Fibroblast of skin of right biceps (primary cell): Measurements from ENCODE around the gene FGFR3.

Source experiments
- DNase-seq: peaks from one replicate; pipeline ENCODE4 v3.0.0-alpha.2; 2013

Gene FGFR3

DNA sequence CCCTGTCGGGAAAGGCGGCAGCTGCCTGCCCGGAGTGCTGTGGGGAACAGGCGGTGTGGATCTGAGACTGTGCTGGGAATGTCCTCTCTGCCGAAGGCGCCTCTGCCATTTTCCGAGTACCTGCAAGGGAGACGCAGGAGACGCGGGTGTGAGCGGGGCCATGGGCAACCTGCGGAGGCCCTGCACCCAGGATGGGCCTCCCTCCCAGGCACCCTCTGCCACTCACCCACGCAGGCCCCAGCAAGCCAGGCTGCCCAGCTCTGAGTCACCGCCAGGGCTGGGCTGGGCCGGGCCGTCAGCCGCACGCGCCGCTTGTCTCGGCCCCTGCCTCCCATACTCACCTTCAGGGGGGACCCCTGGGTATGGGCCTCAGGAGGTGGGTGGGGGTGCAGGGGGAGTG lies 3.5 kb upstream of the FGFR3 start:
- no peak for DNase-seq

DNA sequence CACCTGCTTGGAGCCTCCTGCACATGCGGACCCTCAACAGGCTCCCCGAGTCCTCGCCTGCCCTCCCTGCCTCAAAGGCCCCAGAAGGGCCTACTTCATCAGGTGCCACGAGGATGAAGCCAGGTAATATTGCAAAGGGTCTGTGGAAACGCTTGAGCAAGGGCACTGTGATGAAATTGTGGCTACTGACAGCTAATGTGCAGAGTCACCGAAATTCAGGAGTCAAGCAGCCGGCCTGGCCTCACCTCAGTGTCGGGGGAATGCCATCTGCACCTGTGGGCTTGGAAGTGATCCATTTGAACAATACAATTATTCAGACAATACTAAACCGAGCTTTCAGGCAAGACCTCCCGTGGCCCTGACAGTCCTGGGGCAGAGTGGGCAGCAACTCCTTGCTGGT lies 3.1 kb upstream of the FGFR3 start:
- DNase-seq: no peak

DNA sequence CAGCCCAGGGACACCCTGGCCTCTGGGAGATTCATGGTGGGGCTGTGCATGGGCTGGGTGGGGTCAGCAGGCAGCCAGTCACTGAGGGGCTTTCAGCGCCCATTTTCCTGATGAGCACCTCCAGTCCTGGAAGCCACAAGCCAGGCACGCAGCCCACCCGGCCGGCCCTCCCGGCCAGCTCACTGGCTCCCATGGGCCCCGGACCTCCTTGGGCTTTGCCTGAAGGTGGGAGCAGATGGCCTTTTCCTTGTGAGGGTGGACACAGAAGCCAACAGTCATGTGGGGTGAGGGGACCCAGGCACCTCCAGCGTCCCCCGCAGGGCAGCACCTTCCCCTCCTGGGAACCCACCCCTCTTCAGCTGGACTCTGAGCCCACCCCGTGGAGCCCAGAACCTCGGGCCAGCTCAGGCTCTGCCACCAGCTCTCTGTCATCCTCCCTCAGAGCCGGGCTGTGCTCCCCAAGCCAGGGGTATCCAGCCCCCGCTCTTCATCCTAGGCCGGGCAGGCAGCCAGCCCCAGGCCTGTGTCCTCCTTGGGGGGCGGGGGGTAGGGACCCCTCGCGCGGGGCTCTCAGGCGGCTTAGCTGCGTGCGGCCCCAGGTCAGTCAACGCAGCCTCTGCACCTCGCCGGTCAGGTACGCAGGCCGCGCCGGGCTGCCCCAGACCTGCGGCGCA lies 798 bp upstream of the FGFR3 start:
- no peak for DNase-seq

DNA sequence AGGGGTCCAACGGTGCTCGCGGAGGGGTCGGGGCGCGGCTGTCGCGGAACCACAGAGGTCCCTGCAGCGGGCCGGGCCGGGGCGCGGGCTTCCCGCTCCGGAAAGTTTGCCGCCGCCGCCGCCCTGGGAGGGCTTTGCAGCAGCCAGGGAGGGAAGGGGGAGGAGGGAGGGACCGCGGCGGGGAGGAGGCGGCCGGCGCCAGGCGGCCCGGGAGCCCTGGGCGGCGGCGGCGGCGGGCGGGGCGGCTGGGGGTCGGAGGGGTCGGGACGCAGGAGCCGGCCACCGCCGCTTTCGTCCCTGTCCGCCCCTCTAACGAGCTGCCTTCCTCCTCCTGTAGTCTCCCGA lies 375 bp downstream of the FGFR3 start:
- peak; percentile 42 for DNase-seq

DNA sequence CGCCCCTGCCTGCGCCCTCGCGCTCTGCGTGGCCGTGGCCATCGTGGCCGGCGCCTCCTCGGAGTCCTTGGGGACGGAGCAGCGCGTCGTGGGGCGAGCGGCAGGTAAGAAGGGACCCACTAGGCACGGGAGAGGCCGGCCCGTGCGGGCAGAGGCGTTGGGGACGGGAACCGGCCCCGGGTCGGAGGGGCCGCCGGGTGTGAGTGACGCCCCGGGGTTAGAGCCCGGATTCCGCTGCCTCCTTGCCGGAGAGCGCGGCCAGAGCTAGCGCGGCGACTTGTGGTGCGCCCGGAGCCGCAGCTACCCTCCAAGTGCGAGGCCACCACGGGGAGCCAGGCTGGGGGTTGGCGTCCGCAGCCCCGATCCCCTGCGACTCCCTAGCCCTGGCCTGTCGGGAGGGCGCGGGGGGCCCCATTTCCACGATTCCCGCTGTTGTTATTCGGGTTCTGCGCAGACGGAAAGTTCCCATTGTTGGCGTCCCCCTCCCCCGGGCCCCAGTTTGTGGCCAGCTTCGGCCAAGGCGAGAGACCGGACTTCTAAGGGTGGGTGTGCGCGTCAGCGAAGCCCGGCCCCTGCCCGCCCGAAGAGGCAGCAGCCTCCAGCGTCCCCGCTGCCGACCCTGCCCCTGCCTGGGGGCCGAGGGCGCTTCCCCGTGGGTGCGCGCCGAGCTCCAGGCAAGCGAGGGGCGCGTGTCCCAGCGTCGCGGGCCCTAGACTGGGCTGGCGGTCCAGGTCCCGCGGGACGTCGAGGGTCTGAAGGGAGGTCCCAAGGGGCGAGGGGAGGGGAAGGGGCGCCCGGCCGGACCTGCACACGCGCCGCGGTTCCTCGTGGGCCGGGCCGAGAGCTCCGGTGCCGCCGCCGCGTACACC lies 1.1 kb downstream of the FGFR3 start:
- DNase-seq: no peak

DNA sequence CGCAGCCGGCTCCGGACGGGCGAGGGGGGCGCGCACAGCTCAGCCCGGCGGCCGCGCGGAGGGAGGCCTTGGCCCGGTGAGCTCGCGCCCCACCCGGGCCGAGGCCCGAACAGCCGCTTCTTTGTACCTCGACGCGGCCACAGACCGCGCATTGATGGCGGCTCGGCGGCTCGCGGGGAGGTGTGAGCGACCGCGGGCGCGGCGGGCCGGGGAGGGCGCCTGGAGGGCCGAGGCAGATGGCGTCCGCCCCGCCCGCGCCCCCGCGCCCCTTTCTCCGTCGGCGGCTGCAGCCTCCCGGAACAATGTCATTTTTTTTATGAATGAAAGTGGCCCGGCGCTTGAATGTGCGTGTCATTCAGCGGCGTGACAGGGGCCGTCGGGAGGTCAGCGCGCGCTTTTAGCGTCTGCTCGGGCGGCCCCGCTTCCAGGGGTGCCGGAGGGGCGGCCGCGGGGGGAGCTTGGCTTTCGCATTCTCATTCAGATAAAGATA lies 1.8 kb downstream of the FGFR3 start:
- no peak for DNase-seq

- DNase-seq: no peak
Measured at GRCh38 chr4:1795299-1796195, 2.5 kb downstream of the FGFR3 start.

GRCh38 chr4:1796486-1797204 lies 3.6 kb downstream of the FGFR3 start:
- DNase-seq: no peak

DNA sequence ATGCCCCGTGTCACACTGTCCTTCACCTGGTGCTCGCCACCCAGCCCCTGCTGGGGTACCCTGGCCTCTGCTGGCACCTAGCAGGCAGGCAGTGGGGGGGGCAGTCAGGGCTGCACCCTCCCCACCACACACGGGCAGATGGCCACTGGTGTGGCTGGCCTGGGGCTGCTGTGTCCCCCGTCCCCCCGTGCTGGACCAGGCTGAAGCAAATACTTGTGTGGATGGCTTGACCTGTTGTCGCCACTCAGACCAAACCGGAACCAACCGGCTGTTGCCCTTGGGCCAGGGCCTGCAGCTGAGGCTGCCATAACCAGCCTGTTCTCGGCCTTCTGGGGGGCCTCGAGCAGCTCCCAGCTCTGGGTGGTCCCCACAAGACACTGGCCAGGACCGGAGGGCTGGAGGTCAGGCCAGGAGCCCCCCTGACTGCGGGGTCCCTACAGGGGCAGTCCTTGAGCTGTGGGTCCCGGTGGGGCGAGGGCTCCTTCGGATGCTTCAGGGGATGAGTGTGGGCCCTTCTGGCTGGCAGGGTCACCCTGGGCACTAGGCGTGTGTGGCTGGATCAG lies 4.3 kb downstream of the FGFR3 start:
- DNase-seq: no peak

- DNase-seq: no peak
Measured at GRCh38 chr4:1797861-1798579, 4.9 kb downstream of the FGFR3 start.

- no peak for DNase-seq
Measured at GRCh38 chr4:1798580-1799386, 5.7 kb downstream of the FGFR3 start.

- no peak for DNase-seq
Measured at GRCh38 chr4:1799387-1800375, 6.6 kb downstream of the FGFR3 start.

- no peak for DNase-seq
Measured at GRCh38 chr4:1800805-1801204, 7.7 kb downstream of the FGFR3 start.

DNA sequence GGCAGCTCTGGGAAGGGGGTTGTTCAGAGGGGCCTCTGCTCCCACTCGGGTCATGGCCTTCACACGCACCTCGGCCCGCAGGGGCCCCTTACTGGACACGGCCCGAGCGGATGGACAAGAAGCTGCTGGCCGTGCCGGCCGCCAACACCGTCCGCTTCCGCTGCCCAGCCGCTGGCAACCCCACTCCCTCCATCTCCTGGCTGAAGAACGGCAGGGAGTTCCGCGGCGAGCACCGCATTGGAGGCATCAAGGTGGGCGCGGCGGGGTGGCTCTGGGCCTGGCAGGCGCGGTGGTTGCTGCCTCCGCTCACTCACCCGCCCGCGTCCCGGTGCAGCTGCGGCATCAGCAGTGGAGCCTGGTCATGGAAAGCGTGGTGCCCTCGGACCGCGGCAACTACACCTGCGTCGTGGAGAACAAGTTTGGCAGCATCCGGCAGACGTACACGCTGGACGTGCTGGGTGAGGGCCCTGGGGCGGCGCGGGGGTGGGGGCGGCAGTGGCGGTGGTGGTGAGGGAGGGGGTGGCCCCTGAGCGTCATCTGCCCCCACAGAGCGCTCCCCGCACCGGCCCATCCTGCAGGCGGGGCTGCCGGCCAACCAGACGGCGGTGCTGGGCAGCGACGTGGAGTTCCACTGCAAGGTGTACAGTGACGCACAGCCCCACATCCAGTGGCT lies 8.3 kb downstream of the FGFR3 start:
- DNase-seq: no peak

DNA sequence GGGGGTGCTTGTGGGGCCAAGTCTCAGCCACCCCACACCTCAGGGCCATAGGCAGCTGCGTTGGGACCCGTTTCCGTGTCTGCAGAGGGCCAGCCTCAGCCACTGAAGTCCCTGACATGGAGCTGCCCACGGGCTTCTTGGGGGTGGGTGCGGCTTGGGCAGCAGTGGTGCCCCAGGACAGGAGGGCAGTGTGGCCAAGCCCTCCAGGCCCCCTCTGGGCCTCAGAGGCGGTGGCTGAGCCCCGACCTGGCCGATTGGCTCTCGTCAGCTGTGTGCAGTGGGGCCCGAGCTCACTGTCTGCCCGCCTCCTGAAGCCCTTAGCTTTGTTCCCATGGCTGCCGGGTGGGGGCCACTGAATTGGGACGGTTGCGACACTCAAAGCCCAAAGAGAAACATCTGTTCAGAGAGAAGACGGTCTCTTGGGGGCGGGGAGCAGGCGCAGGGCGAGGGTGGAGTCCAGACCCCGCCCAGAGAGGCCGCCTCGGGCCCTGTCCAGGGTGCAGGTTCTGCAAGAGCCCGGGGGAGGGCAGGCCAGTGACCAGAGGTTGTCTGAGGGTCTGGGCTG lies 9.1 kb downstream of the FGFR3 start:
- peak; percentile 10 for DNase-seq

DNA sequence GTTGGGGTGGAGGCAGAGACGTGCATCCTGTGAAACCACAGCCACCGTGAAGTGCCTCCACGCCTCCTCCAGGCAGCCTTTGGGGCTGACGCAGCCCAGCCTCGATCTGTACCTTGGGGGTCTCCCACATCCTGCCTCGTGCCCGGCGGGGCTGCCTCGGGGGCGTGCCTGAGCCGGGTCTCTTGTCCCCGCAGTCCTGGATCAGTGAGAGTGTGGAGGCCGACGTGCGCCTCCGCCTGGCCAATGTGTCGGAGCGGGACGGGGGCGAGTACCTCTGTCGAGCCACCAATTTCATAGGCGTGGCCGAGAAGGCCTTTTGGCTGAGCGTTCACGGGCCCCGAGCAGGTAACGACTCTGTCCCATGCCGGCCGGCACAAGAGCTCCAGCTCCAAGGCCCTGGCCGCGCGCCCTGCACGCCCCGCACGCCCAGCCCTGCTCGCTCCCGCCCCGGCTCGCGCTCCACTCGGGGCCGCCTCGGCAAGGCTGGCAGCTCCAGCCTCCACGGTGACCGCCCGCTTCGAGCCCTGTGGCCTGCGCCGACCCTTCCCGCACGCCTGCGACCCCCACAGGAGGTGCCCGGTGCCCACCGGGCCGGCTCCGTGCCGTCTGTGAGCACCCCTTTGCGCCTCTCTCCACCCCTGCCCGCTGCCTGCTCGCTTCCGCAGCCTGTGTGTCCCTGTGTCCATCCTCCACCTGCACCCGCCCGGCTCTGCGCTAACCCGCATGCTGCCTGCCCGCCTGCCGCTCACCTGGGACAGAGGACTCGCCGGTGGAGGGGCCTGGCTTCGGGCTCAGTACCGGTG lies 9.8 kb downstream of the FGFR3 start:
- no peak for DNase-seq
